ENCODE data around the gene NPPC. TPM values are rescaled to one million over a fixed set of nuclear protein-coding genes. Genes with fewer than 3 reads are reported as not detected.
A peak's percentile ranks its signal among the peaks of the same experiment; 100 is the strongest.

The NPPC gene
- total RNA-seq, 1 donor, result not detected

DNA sequence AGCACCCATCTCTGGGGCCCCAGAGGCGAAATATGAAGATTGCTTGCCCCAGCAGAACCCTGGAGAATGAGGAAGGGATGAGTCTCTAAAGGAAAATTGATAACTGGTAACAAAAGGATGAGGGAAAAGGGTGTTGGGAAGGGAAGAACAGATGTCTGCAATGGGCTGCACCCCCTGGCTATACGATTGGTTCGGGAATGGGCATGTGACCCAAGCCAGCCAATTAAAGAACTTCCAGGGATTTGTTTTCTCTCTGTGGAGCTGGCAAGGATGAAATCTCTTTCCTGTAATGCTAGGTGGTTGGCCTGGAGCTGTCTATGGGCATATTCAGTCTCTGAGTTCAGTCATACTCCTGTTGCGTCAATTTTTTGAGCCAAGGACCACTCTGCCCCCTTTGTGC is 12.8 kb upstream of the NPPC start:
- no peak overlapping the region for H2AFZ ChIP-seq (ENCODE audit: low read length)
- H3K36me3 ChIP-seq (ENCODE audit: insufficient read depth, low read length), result no peaks in the 10 kb centered on the region
- no peak overlapping the region for H3K4me3 ChIP-seq (ENCODE audit: insufficient read depth, low read length)
- peaks cover 15% of the 10 kb centered on the region for H3K27me3 ChIP-seq (ENCODE audit: insufficient read depth, low read length)
- H3K9me3 ChIP-seq (ENCODE audit: low read depth, low read length), result no peaks in the 10 kb centered on the region
- H4K20me1 ChIP-seq (ENCODE audit: insufficient read depth, low read length), result no peaks in the 10 kb centered on the region
- H3K4me2 ChIP-seq (ENCODE audit: insufficient read depth, low read length), result no peak overlapping the region
- no peak for TF ChIP-seq CTCF (IDR thresholded peaks at IDR 0.05; ENCODE audit: extremely low read depth, low read depth, low read length)
- H3K4me1 ChIP-seq (ENCODE audit: insufficient read depth, low read length), result no peaks in the 10 kb centered on the region
- no peak overlapping the region for H3K27ac ChIP-seq (ENCODE audit: low read depth, low read length)
- no peaks in the 10 kb centered on the region for H3K79me2 ChIP-seq (ENCODE audit: insufficient read depth, low read length)
- DNase-seq (ENCODE audit: insufficient read length, low spot score, missing footprints), result peak; percentile 1

DNA sequence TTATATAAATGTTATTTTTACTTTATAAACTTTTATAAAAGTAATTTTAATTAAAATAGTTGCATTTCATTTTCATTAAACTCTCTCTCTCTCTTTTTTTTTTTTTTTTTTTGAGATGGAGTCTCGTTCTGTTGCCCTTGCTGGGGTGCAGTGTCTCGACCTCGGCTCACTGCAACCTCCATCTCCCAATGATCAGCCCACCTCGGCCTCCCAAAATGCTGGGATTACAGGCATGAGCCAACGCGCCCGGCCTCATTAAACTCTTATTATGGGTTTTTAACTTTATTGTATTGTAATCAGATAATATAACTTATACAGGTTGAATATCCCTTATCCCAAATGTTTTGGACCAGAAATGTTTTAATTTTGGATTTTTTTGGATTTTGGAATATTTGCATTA is 10.9 kb upstream of the NPPC start:
- H2AFZ ChIP-seq (ENCODE audit: low read length), result no peak overlapping the region
- no peaks in the 10 kb centered on the region for H3K4me1 ChIP-seq (ENCODE audit: insufficient read depth, low read length)
- no peak overlapping the region for H3K27ac ChIP-seq (ENCODE audit: low read depth, low read length)
- no peak overlapping the region for H3K4me2 ChIP-seq (ENCODE audit: insufficient read depth, low read length)
- no peaks in the 10 kb centered on the region for H3K79me2 ChIP-seq (ENCODE audit: insufficient read depth, low read length)
- H3K27me3 ChIP-seq (ENCODE audit: insufficient read depth, low read length), result peaks cover 7% of the 10 kb centered on the region
- H3K4me3 ChIP-seq (ENCODE audit: insufficient read depth, low read length), result no peak overlapping the region
- H4K20me1 ChIP-seq (ENCODE audit: insufficient read depth, low read length), result no peaks in the 10 kb centered on the region
- DNase-seq (ENCODE audit: insufficient read length, low spot score, missing footprints), result no peak
- H3K36me3 ChIP-seq (ENCODE audit: insufficient read depth, low read length), result no peaks in the 10 kb centered on the region
- TF ChIP-seq CTCF (IDR thresholded peaks at IDR 0.05; ENCODE audit: extremely low read depth, low read depth, low read length), result no peak
- no peaks in the 10 kb centered on the region for H3K9me3 ChIP-seq (ENCODE audit: low read depth, low read length)

DNA sequence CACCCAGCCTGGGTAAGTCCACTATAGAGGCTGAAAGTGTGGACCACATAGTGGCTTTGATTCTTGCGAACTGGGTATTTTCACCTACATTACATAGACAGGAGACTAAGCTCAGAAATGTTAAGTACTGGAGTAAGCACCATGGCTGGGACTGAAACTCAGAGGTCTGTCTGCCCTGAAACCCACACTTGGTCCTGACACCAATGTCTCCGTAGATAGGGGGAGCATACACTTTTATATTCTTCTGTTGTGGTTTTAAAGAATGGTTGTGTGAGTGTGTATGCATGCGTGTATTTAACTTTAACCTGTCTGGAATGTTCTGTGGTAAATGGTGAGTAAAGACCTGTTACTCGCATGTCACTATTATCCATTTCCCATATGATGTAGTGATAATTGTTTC is 10.3 kb upstream of the NPPC start:
- H3K27me3 ChIP-seq (ENCODE audit: insufficient read depth, low read length), result peaks cover 12% of the 10 kb centered on the region
- no peak overlapping the region for H2AFZ ChIP-seq (ENCODE audit: low read length)
- no peaks in the 10 kb centered on the region for H3K36me3 ChIP-seq (ENCODE audit: insufficient read depth, low read length)
- H4K20me1 ChIP-seq (ENCODE audit: insufficient read depth, low read length), result no peaks in the 10 kb centered on the region
- no peak for TF ChIP-seq CTCF (IDR thresholded peaks at IDR 0.05; ENCODE audit: extremely low read depth, low read depth, low read length)
- H3K4me1 ChIP-seq (ENCODE audit: insufficient read depth, low read length), result no peaks in the 10 kb centered on the region
- no peak overlapping the region for H3K4me2 ChIP-seq (ENCODE audit: insufficient read depth, low read length)
- no peaks in the 10 kb centered on the region for H3K79me2 ChIP-seq (ENCODE audit: insufficient read depth, low read length)
- no peak for DNase-seq (ENCODE audit: insufficient read length, low spot score, missing footprints)
- H3K27ac ChIP-seq (ENCODE audit: low read depth, low read length), result no peak overlapping the region
- no peaks in the 10 kb centered on the region for H3K9me3 ChIP-seq (ENCODE audit: low read depth, low read length)
- no peak overlapping the region for H3K4me3 ChIP-seq (ENCODE audit: insufficient read depth, low read length)

- Histone ChIP-seq H3K4me1 (ENCODE audit: insufficient read depth, low read length) (no peaks in the 10 kb centered on the region), H3K27ac (ENCODE audit: low read depth, low read length) (no peak overlapping the region), H3K4me2 (ENCODE audit: insufficient read depth, low read length) (no peak overlapping the region), H2AFZ (ENCODE audit: low read length) (no peak overlapping the region), H3K27me3 (ENCODE audit: insufficient read depth, low read length) (peaks cover 15% of the 10 kb centered on the region), H3K36me3 (ENCODE audit: insufficient read depth, low read length) (no peaks in the 10 kb centered on the region), H3K4me3 (ENCODE audit: insufficient read depth, low read length) (no peak overlapping the region), H3K79me2 (ENCODE audit: insufficient read depth, low read length) (no peaks in the 10 kb centered on the region), H3K9me3 (ENCODE audit: low read depth, low read length) (no peaks in the 10 kb centered on the region), H4K20me1 (ENCODE audit: insufficient read depth, low read length) (no peaks in the 10 kb centered on the region)
- no peak for TF ChIP-seq CTCF (IDR thresholded peaks at IDR 0.05; ENCODE audit: extremely low read depth, low read depth, low read length)
- peak; percentile 38 for DNase-seq (ENCODE audit: insufficient read length, low spot score, missing footprints)
These were observed 9.6 kb upstream of the NPPC start for GRCh38 chr2:231935815-231936214.
